ENCODE results near the gene TBATA. TPM values are rescaled to one million over a fixed set of nuclear protein-coding genes. Genes with fewer than 3 reads are reported as not detected.

Gene TBATA
- polyA plus RNA-seq, 1 experiment, result not detected

GRCh38 chr10:70775679-70776454 lies 9.3 kb downstream of the TBATA start:
- Histone ChIP-seq H3K36me3 (ENCODE audit: control insufficient read depth, insufficient read depth, low read length) (no peaks in the 10 kb centered on the region), H3K4me3 (ENCODE audit: low read depth, low read length) (no peak overlapping the region), H3K27me3 (ENCODE audit: control insufficient read depth, insufficient read depth, low read length) (peaks cover 5% of the 10 kb centered on the region)
- ChIA-PET CTCF (interaction anchor here (0.6 to 1.0 kb wide), 2 partner anchors 15 to 226 kb away, joined by 3 read pairs; no protein-coding TSS in a partner anchor), POLR2A (no interaction called here)
- DNase-seq (ENCODE audit: low read depth), result no peak
- no peak for TF ChIP-seq CTCF (IDR thresholded peaks at IDR 0.05; ENCODE audit: insufficient read depth, low read depth, low read length)

GRCh38 chr10:70774810-70775678 lies 10.1 kb downstream of the TBATA start:
- H3K36me3 ChIP-seq (ENCODE audit: control insufficient read depth, insufficient read depth, low read length), result no peaks in the 10 kb centered on the region
- CTCF ChIA-PET, result interaction anchor here (0.6 to 1.1 kb wide), 3 partner anchors 14 to 225 kb away, joined by 3 to 5 read pairs (median 3); no protein-coding TSS in a partner anchor
- no peak for DNase-seq (ENCODE audit: low read depth)
- TF ChIP-seq CTCF (IDR thresholded peaks at IDR 0.05; ENCODE audit: insufficient read depth, low read depth, low read length), result no peak
- peaks cover 4% of the 10 kb centered on the region for H3K27me3 ChIP-seq (ENCODE audit: control insufficient read depth, insufficient read depth, low read length)
- H3K4me3 ChIP-seq (ENCODE audit: low read depth, low read length), result no peak overlapping the region
- POLR2A ChIA-PET, result no interaction called here

- H3K36me3 ChIP-seq (ENCODE audit: control insufficient read depth, insufficient read depth, low read length), result no peaks in the 10 kb centered on the region
- peaks cover 4% of the 10 kb centered on the region for H3K27me3 ChIP-seq (ENCODE audit: control insufficient read depth, insufficient read depth, low read length)
- no peak for TF ChIP-seq CTCF (IDR thresholded peaks at IDR 0.05; ENCODE audit: insufficient read depth, low read depth, low read length)
- ChIA-PET POLR2A (no interaction called here), CTCF (interaction anchor here (0.6 to 1.6 kb wide), 4 partner anchors 13 to 130 kb away, joined by 3 to 5 read pairs (median 4); no protein-coding TSS in a partner anchor)
- DNase-seq (ENCODE audit: low read depth), result no peak
- no peak overlapping the region for H3K4me3 ChIP-seq (ENCODE audit: low read depth, low read length)
Measured at GRCh38 chr10:70773965-70774809, 11.0 kb downstream of the TBATA start.

- ChIA-PET POLR2A (no interaction called here), CTCF (interaction anchor here (0.6 to 1.6 kb wide), 3 partner anchors 13 to 47 kb away, joined by 3 to 4 read pairs (median 3); no protein-coding TSS in a partner anchor)
- no peak for TF ChIP-seq CTCF (IDR thresholded peaks at IDR 0.05; ENCODE audit: insufficient read depth, low read depth, low read length)
- no peaks in the 10 kb centered on the region for H3K36me3 ChIP-seq (ENCODE audit: control insufficient read depth, insufficient read depth, low read length)
- H3K27me3 ChIP-seq (ENCODE audit: control insufficient read depth, insufficient read depth, low read length), result peaks cover 4% of the 10 kb centered on the region
- DNase-seq (ENCODE audit: low read depth), result no peak
- H3K4me3 ChIP-seq (ENCODE audit: low read depth, low read length), result no peak overlapping the region
Measured at GRCh38 chr10:70773461-70773860, 11.7 kb downstream of the TBATA start.

All from BJ (cell line).